Testis (tissue), 3 donors: ENCODE results near the gene KCNC3. TPM values are rescaled to one million over a fixed set of nuclear protein-coding genes. Genes with fewer than 3 reads are reported as not detected.
A peak's percentile ranks its signal among the peaks of the same experiment; 100 is the strongest.

Experiments
- DNase-seq: peaks from one replicate; pipeline ENCODE4 v3.0.0-alpha.2; 2019
- H3K27ac ChIP-seq, 2 donors: fragments of 200-600 bp; sonication (generic); one replicate each; pipeline ENCODE4 v1.5.1; 2019
- H3K27me3 ChIP-seq: fragments of 200-600 bp; sonication (generic); one replicate; pipeline ENCODE4 v1.5.1; 2019
- H3K36me3 ChIP-seq: fragments of 200-600 bp; sonication (generic); one replicate; pipeline ENCODE4 v1.5.1; 2017; ENCODE audit warnings: low read depth; ENCODE audit errors: missing control alignments
- H3K4me1 ChIP-seq: fragments of 200-600 bp; sonication (generic); one replicate; pipeline ENCODE4 v1.5.1; 2019
- H3K4me3 ChIP-seq, 2 donors: fragments of 200-600 bp; sonication (generic); one replicate each; pipeline ENCODE4 v1.5.1; 2017 to 2019
- H3K9me3 ChIP-seq: fragments of 200-600 bp; sonication (generic); one replicate; pipeline ENCODE4 v1.5.1; 2017
- CTCF ChIP-seq, 3 experiments: fragments of 450-650 bp in 2 of 3; fragments of 200-600 bp in 1 of 3; sonication (generic) in 1 of 3; IDR thresholded peaks; one replicate each; pipeline ENCODE4 v1.5.1; 2016 to 2019; ENCODE audit warnings: antibody characterized with exemption in 3 of 3, mild to moderate bottlenecking in 2 of 3, moderate library complexity in 1 of 3
- POLR2A ChIP-seq: fragments of 450-650 bp; IDR thresholded peaks from one replicate; pipeline ENCODE4 v1.6.1; 2017; ENCODE audit warnings: antibody characterized with exemption, mild to moderate bottlenecking, moderate library complexity
- WGBS, 2 donors: methylation state at CpG; one replicate each; pipeline ENCODE4 v1.1.5; 2018; 5-methylcytosine and 5-hydroxymethylcytosine counted together
- intact Hi-C: fragments of 100-400 bp; cut with DNase I; formaldehyde crosslinking; loops from one replicate; pipeline ENCODE4 v1.15.1; 2023; ENCODE audit warnings: low total_unique reads
- polyA plus RNA-seq: library from polyadenylated mRNA; stranded (reverse); fragments of 350-450 nt; fragmentation: Illumina TruSeq; extraction: RNeasy Lipid Tissue Mini Kit (QIAGEN cat#74804); gene quantifications from one replicate; pipeline ENCODE4 v1.2.3, GENCODE V29; 2014; ENCODE audit warnings: low read depth, low replicate concordance; ENCODE audit not compliant: insufficient read depth
- total RNA-seq, 2 donors: library from RNA; depleted of rRNA; stranded (reverse); fragments of >200 nt; gene quantifications; one replicate each; pipeline ENCODE4 v1.2.3, GENCODE V29; 2016

KCNC3 gene
- total and polyA plus RNA-seq, 3 donors from 2014 or later, result 6.9 to 16.0 (median 7.7) TPM

GRCh38 chr19:50377051-50377461, 47.9 kb upstream of the KCNC3 start:
- Histone ChIP-seq H3K4me3 (peak overlapping the region; percentile 93 to 100), H3K9me3 (no peaks in the 10 kb centered on the region), H3K27me3 (no peaks in the 10 kb centered on the region), H3K4me1 (peaks cover 9% of the 10 kb centered on the region), H3K27ac (peak overlapping the region; percentile 99 to 100), H3K36me3 (no peaks in the 10 kb centered on the region)
- TF ChIP-seq POLR2A (no peak), CTCF (IDR thresholded peaks at IDR 0.05) (no peak)
- DNase-seq, result peak; percentile 51
- 42% methylated on average over 7 of the region's 7 CpGs for WGBS, 2 donors
- intact Hi-C loops, result no loop called here

- Histone ChIP-seq H3K27ac (peak within 1 kb of the TSS; percentile 99 to 100), H3K4me3 (peak within 1 kb of the TSS; percentile 93 to 100), H3K9me3 (no peaks in the 10 kb centered on the region), H3K4me1 (peaks cover 9% of the 10 kb centered on the region), H3K36me3 (no peaks in the 10 kb centered on the region), H3K27me3 (no peaks in the 10 kb centered on the region)
- TF ChIP-seq POLR2A (no peak), CTCF (IDR thresholded peaks at IDR 0.05) (no peak)
- DNase-seq, result peak; percentile 97
- 2 to 5% methylated on average over 23 to 66 of the region's 67 CpGs for WGBS, 2 donors
- intact Hi-C loops, result no loop called here
Measured at GRCh38 chr19:50376166-50377050, 47.2 kb upstream of the KCNC3 start, which contains the start of gene NR1H2. NR1H2 (plus strand) TSS chr19:50376457; CDS start chr19:50377606, 1,149 bp downstream.

GRCh38 chr19:50371914-50372475, 42.8 kb upstream of the KCNC3 start:
- no peaks in the 10 kb centered on the region for H3K4me1 ChIP-seq
- H3K36me3 ChIP-seq, result no peaks in the 10 kb centered on the region
- TF ChIP-seq POLR2A, result no peak
- no peak for TF ChIP-seq CTCF (IDR thresholded peaks at IDR 0.05)
- 83% methylated on average over 10 of the region's 10 CpGs for WGBS, 2 donors
- no peak overlapping the region for H3K27ac ChIP-seq
- intact Hi-C loops, result no loop called here
- H3K9me3 ChIP-seq, result no peaks in the 10 kb centered on the region
- no peak overlapping the region for H3K4me3 ChIP-seq
- DNase-seq, result no peak
- H3K27me3 ChIP-seq, result no peaks in the 10 kb centered on the region

- no peaks in the 10 kb centered on the region for H3K27me3 ChIP-seq
- no peaks in the 10 kb centered on the region for H3K4me1 ChIP-seq
- peak overlapping the region; percentile 53 to 64 for H3K4me3 ChIP-seq
- H3K9me3 ChIP-seq, result no peaks in the 10 kb centered on the region
- intact Hi-C loops, result loop anchor here (5.0 to 10.0 kb wide), 3 partner anchors 46 to 426 kb away; partner anchors contain the start of genes ACP4 and SPIB
- no peaks in the 10 kb centered on the region for H3K36me3 ChIP-seq
- peak; percentile 91 for DNase-seq
- no peak for TF ChIP-seq POLR2A
- TF ChIP-seq CTCF (IDR thresholded peaks at IDR 0.05), result peak; percentile 85 to 97 (median 91)
- WGBS, 2 donors, result 5 to 8% methylated on average over 27 to 34 of the region's 34 CpGs
- H3K27ac ChIP-seq, result peak overlapping the region; percentile 3 to 7
Measured at GRCh38 chr19:50368649-50369570, 39.7 kb upstream of the KCNC3 start.
